Measurements from ENCODE around the gene CBL. TPM values are rescaled to one million over a fixed set of nuclear protein-coding genes. Genes with fewer than 3 reads are reported as not detected.

CBL gene
- total RNA-seq, 1 donor from 2014 or later = 27.8 TPM

DNA sequence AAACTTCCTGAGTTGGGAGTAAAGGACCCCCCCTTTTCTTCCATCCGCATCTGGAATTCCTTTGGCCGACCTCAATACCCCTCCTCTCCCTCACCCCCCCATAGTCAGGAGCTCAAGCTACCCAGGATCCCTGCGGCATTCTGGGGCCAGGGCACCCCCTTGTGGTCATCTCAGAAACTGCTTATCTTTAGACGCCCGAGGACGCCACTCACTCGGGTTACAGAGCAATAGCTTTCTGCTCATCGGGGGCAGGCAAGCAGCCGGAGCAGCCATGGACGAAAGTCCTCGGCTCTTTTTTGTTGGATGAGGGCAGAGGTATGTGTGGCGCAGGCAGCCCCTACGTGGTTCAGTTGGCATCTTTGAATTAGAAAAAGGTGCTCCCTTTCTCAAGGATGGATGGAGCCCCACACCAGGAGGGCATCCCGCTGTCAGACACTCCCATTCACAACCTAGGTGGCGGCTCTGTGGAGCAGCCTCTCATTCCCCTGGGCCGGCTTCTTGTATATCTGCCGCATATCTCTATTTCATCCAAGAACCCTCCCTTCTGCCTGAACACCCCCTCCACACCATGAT is 132.3 kb downstream of the CBL start:
- intact Hi-C loops (cut with micrococcal nuclease) = loop anchor here (1.0 kb wide), 1 partner anchor 43 kb away; the partner anchor contains the start of gene USP2
- H3K9me3 Mint-ChIP-seq = no peaks in the 10 kb centered on the region
- POLR2A ChIA-PET = interaction anchor here (0.6 to 1.4 kb wide), 5 partner anchors 12 to 270 kb away, joined by 3 to 7 read pairs (median 3); partner anchors contain the start of genes DPAGT1, MCAM and VPS11
- H3K27ac Mint-ChIP-seq = no peak overlapping the region
- TF ChIP-seq, protein P1, sequence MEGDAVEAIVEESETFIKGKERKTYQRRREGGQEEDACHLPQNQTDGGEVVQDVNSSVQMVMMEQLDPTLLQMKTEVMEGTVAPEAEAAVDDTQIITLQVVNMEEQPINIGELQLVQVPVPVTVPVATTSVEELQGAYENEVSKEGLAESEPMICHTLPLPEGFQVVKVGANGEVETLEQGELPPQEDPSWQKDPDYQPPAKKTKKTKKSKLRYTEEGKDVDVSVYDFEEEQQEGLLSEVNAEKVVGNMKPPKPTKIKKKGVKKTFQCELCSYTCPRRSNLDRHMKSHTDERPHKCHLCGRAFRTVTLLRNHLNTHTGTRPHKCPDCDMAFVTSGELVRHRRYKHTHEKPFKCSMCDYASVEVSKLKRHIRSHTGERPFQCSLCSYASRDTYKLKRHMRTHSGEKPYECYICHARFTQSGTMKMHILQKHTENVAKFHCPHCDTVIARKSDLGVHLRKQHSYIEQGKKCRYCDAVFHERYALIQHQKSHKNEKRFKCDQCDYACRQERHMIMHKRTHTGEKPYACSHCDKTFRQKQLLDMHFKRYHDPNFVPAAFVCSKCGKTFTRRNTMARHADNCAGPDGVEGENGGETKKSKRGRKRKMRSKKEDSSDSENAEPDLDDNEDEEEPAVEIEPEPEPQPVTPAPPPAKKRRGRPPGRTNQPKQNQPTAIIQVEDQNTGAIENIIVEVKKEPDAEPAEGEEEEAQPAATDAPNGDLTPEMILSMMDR (IDR thresholded peaks at IDR 0.05) = no peak
- ATAC-seq (ENCODE audit: low read depth) = peak; percentile 23
- peaks cover 38% of the 10 kb centered on the region for H3K4me1 Mint-ChIP-seq
- peaks cover 15% of the 10 kb centered on the region for H3K36me3 Mint-ChIP-seq (ENCODE audit: low read depth)
- H3K4me3 Mint-ChIP-seq = peak overlapping the region; percentile 24
- CTCF ChIA-PET = interaction anchor here (0.6 to 3.3 kb wide), 13 partner anchors 11 to 1124 kb away, joined by 3 to 38 read pairs (median 4); partner anchors contain the start of genes HMBS, USP2 and VPS11
- H3K27me3 Mint-ChIP-seq = peaks cover 26% of the 10 kb centered on the region
- DNase-seq = peak; percentile 39

DNA sequence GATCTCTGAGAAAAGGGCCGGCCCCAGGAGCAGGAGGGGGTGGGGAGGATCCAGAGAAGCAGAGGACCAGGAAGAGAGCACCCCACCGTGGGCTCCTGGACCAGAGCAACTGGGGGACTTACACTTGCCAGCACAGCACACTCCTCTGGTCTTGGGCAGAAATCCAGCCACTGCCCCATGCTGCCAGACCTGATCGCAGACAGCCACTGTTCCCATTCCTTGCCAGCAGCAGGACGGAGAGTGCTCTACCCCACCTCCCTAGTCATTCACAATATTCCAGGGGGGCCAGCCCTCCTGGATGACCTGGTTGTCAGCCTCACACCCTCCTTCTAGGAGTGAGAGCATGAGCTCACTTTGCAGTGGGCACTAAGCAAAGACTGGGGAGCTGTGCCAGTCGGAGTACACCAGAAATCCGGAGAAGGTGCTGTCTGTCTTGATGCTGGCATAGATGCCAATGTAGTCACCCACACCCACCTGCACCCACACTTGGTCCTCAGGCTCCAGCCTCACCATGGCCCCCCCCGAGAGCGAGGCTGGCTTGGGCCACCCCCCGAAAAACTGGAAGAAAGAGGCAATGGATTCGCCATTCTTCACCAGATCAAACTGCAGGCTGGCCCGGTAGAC is 132.9 kb downstream of the CBL start:
- ChIA-PET CTCF (interaction anchor here (0.6 to 3.3 kb wide), 11 partner anchors 9 to 271 kb away, joined by 3 to 38 read pairs (median 4); partner anchors contain the start of genes USP2 and VPS11), POLR2A (interaction anchor here (1.0 kb wide), 2 partner anchors 11 to 22 kb away, joined by 3 read pairs; partner anchors contain the start of gene MCAM)
- Mint-ChIP-seq H3K4me1 (peaks cover 35% of the 10 kb centered on the region), H3K36me3 (ENCODE audit: low read depth) (peaks cover 15% of the 10 kb centered on the region), H3K9me3 (no peaks in the 10 kb centered on the region), H3K27ac (no peak overlapping the region), H3K4me3 (no peak overlapping the region), H3K27me3 (peaks cover 30% of the 10 kb centered on the region)
- intact Hi-C loops (cut with micrococcal nuclease) = loop anchor here (1.0 kb wide), 1 partner anchor 42 kb away; the partner anchor contains the start of gene USP2
- TF ChIP-seq, protein P1 (IDR thresholded peaks at IDR 0.05) = no peak
- DNase-seq (no peak), ATAC-seq (ENCODE audit: low read depth) (no peak)

DNA sequence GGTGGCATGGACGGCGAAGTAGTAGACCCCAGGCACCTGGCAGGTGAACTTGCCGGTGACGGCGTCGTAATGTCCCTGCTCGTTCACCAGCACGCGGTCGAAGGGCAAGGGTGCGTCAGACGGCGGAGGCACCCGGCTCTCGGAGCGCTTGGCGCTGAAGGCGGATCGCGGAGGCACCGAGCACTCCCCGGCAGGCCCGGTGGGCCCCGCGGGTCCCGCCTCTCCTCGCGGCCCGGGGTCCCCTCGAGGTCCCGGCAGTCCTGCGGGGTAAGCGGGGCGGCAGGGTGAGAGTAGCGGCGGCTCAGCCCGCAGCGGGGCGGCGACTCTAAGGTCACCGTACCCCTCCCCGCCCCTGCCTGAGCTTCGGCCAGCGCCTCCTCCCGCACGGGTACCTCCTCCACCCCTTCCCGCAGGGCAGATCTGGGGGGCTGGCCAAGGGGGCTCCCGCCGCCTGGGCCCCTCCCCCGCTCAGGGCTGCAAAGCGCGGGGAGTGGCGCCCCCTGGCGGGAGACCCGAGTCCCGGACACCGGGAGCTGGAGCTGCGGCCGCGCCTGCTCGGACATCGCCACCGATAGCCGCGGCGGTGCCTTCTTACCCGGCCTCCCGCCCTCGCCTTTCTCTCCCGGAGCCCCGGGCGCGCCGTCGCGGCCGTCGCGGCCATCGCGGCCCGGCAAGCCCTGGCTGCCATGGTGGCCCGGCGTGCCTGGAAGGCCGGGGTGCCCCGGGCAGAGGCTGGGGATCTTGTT is 133.6 kb downstream of the CBL start:
- peak; percentile 19 for DNase-seq
- ChIA-PET POLR2A (no interaction called here), CTCF (interaction anchor here (0.6 to 3.3 kb wide), 6 partner anchors 9 to 272 kb away, joined by 3 to 38 read pairs (median 4); partner anchors contain the start of gene VPS11)
- Mint-ChIP-seq H3K27ac (no peak overlapping the region), H3K9me3 (no peaks in the 10 kb centered on the region), H3K4me3 (no peak overlapping the region), H3K4me1 (peaks cover 31% of the 10 kb centered on the region), H3K27me3 (peaks cover 36% of the 10 kb centered on the region), H3K36me3 (ENCODE audit: low read depth) (peaks cover 11% of the 10 kb centered on the region)
- peak; percentile 16 for ATAC-seq (ENCODE audit: low read depth)
- TF ChIP-seq, protein P1 (IDR thresholded peaks at IDR 0.05) = no peak
- intact Hi-C loops (cut with micrococcal nuclease) = loop anchor here (1.0 kb wide), 1 partner anchor 17 kb away; no protein-coding TSS in a partner anchor

DNA sequence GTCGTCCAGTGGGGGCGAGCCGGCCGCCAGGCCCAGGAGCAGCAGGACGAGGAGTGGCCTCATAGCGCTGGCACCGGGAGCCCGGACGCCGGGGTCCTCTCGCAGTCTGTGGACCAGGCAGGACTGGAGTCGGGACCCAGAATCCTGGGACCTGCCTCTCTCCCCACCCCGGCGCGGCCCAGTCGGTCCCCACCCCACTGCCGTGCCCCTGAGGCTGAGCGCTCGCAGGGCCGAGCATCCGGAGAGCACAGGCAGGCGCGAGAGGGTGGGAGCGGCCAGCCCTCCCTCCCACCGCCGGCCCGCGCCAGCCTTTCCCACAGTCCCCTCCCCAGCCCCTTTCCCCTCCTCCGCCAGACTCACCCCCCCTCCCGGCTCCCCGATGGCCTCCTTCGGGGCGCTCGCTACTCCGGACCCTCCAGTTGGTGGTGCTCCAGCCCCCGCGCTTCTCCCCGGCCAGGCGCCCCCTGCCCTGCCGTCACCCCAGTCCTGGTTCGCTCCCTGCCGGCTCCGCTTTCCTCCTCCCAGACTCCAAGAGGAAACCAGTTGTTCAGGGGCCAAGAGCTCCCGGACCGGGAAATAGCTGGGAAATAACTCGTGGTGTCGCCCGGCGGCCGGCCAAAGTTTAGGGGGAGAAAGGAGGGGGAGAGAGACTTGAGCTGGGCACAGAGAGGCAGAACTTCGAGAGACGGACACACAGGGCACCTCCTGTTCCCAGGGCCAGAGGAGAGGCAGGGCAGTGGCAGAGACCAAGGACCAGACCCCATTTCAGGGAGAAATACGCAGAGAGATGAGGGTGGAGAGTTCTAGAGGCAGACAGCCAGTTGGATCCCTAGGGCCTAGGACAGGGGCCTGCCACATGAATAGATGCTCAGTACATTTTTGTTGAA is 134.4 kb downstream of the CBL start, which contains the start of gene C1QTNF5:
C1QTNF5 (minus strand) TSS at position 549 of the 887 bp plus-strand sequence; CDS start at position 63, 486 bp downstream.
- POLR2A ChIA-PET = no interaction called here
- peak within 1 kb of the TSS; percentile 25 for H3K4me3 Mint-ChIP-seq
- CTCF ChIA-PET = interaction anchor here (1.1 to 1.2 kb wide), 3 partner anchors 8 to 24 kb away, joined by 3 to 4 read pairs (median 3); no protein-coding TSS in a partner anchor
- H3K36me3 Mint-ChIP-seq (ENCODE audit: low read depth) = peaks cover 10% of the 10 kb centered on the region
- TF ChIP-seq, protein P1 (IDR thresholded peaks at IDR 0.05) = no peak
- intact Hi-C loops (cut with micrococcal nuclease) = loop anchor here (1.0 kb wide), 1 partner anchor 16 kb away; no protein-coding TSS in a partner anchor
- peaks cover 23% of the 10 kb centered on the region for H3K4me1 Mint-ChIP-seq
- H3K27ac Mint-ChIP-seq = no peak within 1 kb of the TSS
- H3K9me3 Mint-ChIP-seq = no peaks in the 10 kb centered on the region
- peaks cover 36% of the 10 kb centered on the region for H3K27me3 Mint-ChIP-seq
- ATAC-seq (ENCODE audit: low read depth) (no peak), DNase-seq (no peak)
